Activated effector memory CD4-positive, alpha-beta T cell treated with anti-CD3 and anti-CD28 coated beads, Interleukin-2, amount 50 U/mL, for 16 hours (primary cell): ENCODE results near the gene DMD.

Experiments used
- DNase-seq: peaks from one replicate; pipeline ENCODE4 v3.0.0-alpha.2; 2020

The DMD gene

DNA sequence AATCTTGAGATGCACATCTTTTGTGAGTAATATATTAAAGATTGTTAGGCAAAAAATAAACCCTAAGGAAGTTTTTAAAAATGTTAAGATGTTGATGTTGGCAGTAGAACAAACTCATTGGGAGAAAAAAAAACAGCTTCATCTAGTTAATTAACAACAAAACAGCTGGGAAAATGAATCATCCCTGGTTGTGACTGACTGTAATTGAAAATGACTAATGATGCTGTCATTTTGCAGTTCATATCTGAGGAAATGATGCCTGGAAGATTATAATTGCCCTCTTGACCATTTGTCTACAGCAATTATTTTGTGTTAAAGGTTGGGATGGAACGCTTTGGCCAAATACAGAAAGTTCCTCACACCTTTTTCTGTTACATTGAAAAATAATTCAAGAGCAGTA lies 1379.1 kb downstream of the DMD start:
- DNase-seq, result no peak

DNA sequence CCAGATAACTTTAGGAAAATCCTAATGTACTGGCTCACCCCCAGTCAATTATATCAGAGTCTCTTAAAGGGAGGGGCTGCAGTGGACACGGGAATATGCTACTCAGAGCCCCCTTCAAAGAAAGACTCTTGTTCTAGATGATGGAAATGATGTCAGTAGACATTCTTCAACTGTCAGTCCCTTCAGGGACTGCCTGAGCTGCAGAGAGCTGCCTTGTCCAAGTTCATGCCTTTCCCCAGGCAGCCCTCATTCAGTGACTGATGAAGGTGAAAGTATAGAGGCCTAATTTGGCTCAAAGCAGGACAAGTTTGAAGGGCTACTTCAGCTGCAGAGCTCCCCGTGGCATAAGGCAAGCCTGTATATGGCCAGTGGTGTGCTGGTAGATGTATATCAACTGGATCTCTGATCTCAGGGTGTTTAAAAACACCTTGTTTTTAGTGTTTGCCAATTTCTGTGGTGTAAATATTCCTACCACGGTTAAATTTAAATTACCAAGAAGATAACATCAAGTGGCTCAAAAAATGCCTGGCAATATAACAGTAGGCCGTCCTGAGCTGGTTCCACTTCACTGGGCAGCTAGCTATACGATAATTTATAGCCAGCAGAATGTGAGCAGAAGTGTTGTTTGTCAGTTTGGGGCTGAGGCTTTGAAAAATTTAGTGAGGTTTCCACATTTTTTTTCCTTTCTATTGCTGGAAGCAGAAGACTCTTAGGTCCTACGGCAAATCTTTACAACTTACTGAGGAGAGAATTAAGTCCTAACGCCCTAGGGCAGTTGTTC lies 1390.7 kb downstream of the DMD start:
- no peak for DNase-seq

DNA sequence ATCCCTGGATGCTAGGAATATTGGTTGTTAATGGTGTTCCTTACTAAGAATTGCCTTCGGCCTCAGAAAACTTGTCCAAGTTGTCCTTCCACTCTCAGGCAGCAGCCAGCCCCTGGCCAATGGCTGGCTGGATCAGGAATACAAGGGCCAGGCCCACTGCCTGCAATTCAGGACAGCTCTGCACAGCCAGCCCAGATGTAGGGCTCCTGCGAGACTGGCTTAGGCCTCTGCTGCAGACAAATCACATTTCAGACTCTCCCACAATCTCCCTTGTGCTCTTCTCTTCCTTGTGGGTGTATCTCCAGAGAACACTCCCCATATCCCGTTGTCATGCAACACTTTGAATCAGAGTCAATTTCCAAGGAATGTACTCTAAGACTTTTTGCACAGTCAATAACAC lies 1391.9 kb downstream of the DMD start:
- no peak for DNase-seq

DNA sequence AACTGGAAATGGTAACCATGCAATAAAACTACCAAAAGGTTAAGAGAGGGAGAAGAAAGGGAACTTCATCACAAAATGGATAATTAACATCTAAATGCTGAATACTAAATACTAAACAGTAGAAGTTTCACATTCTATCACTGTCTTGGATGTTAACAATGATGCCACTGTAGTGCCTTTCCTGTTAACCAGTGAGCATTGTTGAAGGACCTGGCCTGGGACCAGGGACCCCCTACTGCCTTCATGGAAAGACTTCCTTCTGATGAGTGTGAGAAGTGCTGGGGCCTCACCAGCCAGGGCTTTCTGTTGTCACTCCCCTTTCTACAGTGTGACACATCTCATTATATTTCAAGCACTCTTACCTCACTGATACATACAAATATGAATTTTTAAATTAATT lies 1400.2 kb downstream of the DMD start:
- no peak for DNase-seq

DNA sequence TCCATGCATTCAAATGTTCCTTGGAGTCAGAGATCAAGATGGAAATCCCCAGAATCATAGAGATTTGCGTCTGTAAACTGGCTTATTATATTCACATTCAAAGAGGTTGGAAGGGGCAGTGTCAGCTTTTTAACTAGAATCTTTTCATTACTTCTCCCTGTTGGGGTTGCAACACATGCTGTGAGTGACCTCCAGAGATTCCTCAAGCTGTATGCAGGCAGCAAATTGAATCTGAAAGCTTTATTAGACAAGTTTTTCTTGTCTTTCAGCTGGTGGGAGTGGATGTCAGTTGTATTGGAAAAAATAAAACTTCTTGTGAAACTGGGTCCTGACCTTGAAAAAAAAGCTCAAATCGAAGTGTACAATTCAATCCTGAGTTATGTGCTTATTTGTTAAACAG lies 1403.0 kb downstream of the DMD start:
- DNase-seq, result no peak

DNA sequence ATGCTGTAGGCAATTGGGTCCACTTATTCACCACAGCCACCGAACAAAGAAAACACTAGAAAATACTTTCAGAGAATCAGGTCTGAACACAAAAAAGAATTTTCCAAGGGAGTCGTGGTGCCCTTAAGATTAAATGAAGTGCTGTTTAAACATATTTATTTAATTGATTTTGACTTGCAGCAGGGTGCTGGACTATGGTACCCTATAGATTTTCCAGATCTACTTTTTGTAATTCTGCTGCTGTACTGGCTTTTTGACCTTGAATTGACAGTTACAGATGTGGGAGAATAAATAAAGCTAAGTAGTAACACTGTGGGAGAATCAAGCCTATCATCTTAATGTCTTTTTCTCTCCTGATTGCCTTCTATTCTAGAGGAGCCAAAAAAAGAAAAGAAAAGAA lies 1404.2 kb downstream of the DMD start:
- DNase-seq, result no peak

DNA sequence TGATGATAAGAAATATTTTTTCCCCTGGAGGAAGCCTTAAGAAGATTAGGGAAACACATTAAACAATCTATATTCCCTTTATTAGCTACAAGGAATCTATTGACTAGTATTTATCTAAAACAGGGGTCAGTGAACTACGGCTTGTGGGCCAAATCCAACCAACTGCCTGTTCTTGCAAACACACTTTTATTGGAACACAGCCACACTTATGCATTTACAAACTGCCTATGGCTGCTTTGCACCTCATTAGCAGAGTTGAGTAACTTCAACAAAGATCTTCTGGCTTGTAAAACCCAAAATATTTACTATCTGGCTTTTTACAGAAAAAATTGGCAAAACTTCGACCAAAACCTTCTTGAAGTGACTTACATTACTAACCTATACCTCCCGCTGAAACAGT lies 1405.6 kb downstream of the DMD start:
- DNase-seq, result no peak

DNA sequence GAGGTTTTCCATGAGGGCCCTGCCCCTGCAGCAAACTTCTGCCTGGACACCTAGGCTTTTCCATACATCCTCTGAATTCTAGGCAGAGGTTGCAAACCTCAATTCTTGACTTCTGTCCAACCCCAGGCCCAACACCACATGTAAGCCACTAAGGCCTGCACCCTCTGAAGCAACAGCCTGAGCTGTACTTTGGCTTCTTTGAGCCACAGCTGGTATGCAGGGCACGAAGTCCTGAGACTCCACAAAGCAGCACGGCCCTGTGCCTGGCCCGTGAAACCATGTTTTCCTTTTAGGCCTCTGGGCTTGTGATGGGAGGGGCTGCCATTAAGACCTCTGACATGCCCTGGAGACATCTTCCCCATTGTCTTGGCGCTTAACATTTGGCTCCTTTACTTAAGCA lies 1411.1 kb downstream of the DMD start:
- no peak for DNase-seq

DNA sequence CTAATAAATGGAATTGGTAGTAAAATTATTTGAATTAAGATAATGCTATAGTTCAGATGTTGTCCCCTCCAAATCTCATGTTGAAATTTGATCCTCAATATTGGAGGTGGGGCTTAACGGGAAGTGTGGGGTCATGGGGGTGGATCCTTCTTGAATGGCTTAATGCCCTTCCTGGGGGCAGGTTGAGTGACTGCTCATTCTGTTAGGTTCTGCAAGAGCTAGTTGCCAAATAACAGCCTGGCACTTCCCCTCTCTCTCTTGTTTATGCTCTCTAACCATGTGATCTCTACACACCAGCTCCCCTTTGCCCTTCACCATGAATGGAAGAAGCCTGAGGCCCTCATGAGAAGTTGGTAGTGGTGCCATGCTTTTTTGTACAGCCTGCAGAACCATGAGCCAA lies 1414.7 kb downstream of the DMD start:
- no peak for DNase-seq

DNA sequence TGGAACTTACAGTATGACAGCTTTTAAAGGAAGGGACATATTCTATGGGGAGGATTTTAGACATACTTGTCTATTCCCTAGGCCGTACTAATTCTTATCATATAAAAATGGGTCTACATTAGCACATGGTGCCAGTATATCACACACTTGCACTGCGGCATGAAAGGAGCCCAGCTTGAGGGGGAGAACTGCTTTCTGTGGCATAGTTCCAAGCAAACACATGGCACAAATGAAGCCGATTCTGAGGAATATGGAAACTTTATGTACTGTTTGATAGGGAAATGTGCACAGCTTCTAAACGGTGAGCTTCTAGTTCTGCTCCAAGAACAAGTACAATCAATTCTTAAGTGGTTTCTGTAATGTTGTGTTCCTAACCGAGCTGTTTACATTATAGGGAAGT lies 1463.9 kb downstream of the DMD start:
- no peak for DNase-seq

DNA sequence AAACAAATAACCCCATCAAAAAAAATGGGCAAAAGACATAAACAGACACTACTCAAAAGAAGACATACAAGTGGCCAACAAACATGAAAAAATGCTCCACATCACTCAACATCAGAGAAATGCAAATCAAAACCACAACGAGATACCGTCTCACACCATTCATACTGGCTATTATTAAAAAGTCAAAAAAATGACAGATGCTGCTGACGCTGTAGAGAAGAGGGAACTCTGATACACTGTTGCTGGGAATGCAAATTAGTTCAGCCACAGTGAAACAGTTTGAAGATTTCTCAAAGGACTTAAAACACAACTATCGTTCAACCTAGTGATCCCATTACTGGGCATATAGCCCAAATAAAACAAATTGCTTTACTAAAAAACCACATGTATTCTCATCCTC lies 1468.3 kb downstream of the DMD start:
- DNase-seq, result no peak

DNA sequence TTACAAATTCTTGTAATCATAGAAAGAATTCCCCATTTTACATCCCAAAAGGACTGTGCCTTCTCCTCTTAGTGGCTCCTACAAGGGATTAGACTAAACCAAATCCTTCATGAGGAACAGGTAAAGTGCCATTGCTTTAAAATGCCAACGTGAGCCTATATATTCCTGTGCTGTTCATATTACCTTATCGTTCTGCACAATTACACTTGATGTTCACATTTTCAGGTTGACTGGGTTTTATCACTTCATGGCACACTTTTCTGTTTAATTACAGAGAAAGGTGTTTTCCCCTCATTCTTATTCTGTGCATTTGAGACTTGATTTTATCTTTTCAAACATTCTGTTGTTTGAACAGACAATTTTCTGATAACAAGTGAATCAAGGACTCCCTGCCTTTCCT lies 1493.9 kb downstream of the DMD start:
- DNase-seq, result no peak

DNA sequence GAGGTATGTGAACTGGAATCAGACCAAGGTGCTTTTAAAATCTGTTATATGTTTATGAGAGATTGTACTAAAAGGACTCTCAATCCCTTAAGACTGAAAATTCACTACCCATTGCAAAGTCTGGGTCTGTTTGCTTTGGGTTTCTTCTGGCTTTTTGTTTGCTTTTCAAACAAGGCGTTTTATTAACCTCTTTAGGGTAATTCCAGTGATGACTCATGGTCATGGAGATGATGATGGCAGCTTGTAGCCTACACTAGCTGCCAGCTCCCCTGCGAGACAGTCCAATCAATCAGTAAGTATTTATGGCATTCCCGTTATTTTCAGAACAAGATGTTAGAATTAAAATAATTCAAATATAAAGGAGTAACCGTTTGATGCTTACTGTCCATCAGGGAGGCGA lies 1495.7 kb downstream of the DMD start:
- no peak for DNase-seq

DNA sequence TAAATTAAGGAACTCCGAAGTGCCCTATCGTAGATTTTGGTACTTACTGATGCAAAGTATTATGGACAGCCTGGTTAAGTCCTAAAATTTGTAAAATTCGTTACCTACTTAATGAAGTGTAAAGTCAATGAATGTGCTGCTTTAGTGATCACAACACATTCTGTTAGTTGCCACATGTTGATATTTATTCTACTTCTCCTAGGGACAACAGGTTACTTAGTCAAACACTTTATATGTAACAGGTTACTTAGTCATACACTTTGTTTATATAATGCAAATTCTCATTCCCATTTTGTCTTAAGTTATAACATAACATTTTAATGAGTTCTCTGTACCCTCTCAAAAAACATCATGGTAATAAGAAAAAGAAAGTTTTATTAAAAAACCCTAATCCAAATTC lies 1496.6 kb downstream of the DMD start:
- DNase-seq, result no peak

DNA sequence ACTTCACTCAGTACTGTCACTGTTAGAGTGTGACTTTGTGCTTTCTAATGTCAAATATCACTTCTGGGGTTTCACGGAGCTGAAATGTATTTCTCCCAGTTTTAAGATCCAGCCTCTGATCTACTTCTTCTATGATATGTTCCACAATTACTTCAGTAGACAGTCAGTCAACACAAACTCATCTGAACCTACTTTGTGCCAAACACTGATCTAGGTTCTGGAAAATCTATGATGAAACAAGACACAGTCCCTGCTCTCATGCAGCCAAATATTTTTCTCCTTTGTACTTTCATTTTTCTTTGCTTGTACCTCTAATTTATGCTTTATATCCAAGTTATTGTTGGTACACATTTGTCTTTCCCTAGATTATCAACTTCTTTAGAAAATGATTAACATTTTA lies 1498.2 kb downstream of the DMD start:
- DNase-seq, result no peak

DNA sequence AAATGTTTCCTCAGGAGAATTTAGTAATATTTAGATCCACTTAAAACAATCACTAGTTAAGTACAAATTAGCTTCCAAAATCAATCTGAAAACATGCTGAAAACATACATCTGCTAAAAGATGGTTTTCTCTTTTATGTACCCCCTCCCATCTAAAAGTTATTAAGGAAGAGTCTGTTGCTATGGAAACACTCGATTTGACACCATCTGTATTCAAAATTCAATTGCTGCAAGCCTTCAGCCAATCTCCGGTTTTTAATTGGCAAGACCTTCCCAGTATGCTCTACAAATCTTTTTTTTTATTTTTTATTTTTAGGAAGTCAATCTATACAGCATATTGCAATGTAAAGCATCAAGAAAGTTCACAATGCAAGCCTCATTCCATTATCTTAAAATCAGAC lies 1500.2 kb downstream of the DMD start:
- DNase-seq, result no peak

DNA sequence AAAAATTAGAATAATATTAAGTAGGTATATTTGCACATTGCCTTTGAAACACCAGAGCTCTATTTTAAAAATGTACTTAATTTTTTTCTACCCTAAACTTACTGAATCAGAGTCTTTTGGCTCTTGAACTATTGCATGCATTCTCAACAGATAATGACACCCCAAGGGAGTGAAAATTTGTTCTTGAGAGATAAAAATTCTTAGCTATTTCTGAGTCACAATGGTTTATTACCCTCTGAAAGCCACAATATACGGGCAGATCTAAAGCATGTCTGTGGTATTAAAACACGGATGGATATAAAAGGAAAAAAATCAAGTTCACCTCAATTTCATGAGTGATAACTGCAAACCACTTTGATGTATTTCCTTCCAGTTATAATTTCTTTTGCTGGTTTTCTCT lies 1503.2 kb downstream of the DMD start:
- no peak for DNase-seq

DNA sequence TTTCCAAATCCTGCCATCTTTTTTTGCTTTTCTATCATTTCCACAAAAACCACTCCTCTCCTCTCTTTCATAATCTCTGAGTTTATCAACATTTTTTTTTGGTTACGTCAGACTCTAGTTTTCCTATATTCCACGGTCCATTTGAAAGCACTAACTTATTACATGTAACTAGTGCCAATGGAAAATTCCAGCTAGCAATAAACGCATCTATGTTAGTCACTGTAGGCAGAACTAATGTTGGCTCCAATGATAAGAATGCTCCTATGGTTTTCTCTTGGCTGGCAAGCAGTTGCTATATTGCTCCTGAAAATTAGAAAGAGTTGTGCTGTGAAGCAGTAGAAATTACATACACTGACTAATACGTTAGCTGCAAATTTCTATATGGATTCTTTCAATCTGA lies 1504.9 kb downstream of the DMD start:
- DNase-seq, result no peak

DNA sequence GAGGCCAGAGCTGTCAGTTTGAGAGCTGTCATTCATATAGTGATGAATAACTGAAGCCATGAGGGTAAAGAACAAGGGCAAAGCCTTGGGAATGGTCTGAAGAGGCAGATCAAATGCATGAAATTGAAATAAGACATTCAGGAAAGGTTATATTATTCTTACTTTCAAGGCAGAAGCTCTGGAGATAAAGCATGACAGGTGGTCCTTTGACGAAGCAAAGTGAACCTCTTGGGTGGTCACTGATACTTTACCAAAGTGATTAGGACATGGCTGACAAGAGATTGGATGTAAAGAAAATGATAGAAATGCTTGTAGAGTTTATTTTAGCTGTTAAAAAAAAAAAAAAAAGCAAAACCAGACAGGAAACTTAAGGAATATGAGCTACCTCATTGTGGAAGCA lies 1505.5 kb downstream of the DMD start:
- DNase-seq, result no peak

DNA sequence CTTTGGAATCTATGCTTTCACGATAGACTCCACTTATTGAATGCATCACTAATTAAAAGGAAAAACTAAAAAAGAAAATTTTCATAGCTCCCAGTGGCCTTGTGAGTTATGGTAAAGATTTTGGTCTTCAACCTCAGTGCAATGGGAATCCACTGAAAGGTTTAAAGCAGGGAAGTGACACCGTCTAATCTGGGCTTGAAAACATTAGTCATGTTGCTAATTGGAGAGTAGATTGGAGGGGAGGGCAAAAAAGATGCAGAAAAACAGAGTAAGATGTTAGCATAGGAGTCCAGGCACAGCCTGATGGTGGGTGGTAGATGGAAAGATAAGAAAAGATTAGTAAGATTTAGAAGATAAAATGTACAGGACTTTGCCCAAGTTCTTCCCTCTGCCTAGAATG lies 1506.4 kb downstream of the DMD start:
- no peak for DNase-seq

DNA sequence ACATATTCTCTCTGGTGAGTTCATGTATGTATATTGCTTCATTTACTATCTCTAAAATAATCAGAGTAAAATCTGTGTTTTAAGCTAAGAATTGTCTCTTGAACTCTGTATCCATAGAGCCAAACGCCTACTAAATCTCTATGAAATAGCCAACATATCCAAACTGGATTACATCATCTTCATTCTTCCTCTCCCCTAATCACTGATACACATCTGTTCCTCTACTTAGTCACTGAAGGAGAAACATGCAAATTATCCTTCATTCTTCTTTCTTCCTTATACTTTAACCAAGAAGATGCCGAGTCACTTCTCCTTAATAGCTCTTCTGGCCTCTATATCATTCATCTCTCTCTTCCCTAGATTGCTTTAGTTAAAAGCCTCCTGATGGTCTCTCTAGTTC lies 1509.1 kb downstream of the DMD start:
- no peak for DNase-seq

DNA sequence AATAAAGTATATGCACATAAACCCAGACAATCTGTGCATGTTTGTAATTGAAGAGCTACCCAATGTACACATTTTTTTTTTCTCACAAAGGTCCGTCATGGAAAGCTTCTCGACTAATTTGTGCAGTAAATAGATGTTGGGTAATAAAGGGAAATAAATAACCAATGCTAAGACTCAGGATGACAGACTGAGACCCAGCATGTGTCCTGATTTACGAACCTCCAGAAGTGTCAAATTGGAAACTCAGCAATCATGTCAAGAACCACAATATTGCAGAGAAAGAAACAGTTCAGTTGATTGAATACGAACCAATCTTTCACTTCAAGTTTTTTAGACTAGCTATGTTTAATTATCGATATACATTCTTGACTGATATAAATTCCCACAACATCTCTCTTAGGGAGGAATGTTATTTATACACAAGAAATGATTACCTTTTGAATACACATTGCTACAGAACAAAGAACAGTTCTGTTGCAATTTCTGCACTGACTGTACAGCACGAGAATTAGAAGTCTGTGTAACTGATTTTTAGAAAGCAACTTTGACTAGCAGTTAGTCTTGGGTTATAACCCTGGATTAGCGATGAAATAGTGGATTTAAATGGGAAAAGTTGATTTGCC lies 1513.9 kb downstream of the DMD start:
- DNase-seq, result no peak

DNA sequence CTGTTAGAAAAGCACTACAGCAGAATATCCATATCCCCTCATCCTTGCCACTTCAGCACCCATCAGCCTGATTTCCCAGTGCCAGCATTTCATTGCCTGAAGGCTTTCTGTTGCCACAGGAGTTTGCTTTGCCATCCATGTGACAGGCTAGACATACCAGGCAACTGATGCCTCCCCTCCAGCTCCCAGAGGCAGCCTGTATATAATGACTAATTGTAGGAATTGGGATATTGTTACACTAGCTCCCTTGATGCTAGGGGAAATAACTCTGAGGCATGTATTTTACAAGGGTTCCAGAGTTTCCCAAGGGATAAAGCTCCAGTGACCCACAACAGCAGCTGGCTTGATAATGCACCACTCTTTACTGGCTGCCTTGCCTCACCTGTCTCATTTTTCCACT lies 1531.5 kb downstream of the DMD start:
- no peak for DNase-seq

DNA sequence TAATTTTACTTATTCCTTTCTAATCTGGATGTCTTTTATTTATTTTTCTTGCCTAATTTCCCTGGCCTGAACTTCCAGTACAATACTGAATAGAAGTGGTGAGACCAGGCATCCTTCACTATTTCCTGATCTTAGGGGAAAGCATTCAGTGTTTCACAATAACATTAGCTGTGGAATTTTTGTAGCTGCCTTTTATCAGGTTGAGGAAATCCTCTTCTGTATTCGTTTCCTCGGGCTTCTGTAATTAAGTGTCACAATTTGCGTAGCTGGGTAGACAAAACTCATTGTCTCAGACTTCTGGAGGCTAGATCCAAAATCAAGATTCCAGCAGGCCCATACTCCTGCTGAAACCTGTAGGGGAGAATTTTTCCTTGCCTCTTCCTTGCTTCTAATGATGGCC lies 1541.1 kb downstream of the DMD start:
- DNase-seq, result no peak

DNA sequence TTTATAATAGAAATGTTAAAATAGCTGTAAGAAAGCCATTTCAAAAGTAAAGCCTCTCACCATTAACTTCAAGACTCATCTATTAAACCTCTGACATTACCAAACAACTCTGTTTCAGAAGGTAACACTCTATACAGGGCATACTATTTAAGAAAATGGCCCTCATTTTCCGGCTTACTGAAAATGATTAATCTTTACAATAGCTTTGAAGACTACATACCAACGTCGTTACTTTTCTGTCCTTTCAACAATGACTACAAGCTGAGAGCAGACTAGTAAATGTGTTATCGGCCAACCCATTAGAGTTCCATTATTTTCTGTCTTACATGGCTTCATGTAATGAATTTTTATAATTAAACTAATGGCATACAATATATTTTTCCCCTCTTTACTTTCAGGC lies 1545.9 kb downstream of the DMD start:
- no peak for DNase-seq
